ENCODE results near the gene CTSC.

- TF ChIP-seq, protein P1, sequence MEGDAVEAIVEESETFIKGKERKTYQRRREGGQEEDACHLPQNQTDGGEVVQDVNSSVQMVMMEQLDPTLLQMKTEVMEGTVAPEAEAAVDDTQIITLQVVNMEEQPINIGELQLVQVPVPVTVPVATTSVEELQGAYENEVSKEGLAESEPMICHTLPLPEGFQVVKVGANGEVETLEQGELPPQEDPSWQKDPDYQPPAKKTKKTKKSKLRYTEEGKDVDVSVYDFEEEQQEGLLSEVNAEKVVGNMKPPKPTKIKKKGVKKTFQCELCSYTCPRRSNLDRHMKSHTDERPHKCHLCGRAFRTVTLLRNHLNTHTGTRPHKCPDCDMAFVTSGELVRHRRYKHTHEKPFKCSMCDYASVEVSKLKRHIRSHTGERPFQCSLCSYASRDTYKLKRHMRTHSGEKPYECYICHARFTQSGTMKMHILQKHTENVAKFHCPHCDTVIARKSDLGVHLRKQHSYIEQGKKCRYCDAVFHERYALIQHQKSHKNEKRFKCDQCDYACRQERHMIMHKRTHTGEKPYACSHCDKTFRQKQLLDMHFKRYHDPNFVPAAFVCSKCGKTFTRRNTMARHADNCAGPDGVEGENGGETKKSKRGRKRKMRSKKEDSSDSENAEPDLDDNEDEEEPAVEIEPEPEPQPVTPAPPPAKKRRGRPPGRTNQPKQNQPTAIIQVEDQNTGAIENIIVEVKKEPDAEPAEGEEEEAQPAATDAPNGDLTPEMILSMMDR (IDR thresholded peaks at IDR 0.05), result no peak
- TF ChIP-seq SIN3A (IDR thresholded peaks at IDR 0.05; ENCODE audit: borderline replicate concordance, insufficient read depth, low read depth, low read length), result no peak
- TF ChIP-seq TCF7L2 (IDR thresholded peaks at IDR 0.05; ENCODE audit: low read depth, low read length), result no peak
Observed at GRCh38 chr11:88357323-88358039, 19.9 kb upstream of the CTSC start.
